Duodenal mucosa (tissue), 2 donors: ENCODE measurements around the gene VIL1.

Experiments
- H3K27ac ChIP-seq: one replicate; pipeline ENCODE4 v1.7.0; 2013; ENCODE audit warnings: low read depth, low read length
- H3K27me3 ChIP-seq, 2 donors: one replicate each; pipeline ENCODE4 v1.7.0; 2013; ENCODE audit warnings: low read length in 2 of 2, control low read depth in 1 of 2; ENCODE audit not compliant: insufficient read depth in 2 of 2, control insufficient read depth in 1 of 2
- H3K36me3 ChIP-seq, 2 donors: one replicate each; pipeline ENCODE4 v1.7.0; 2013; ENCODE audit warnings: low read length in 2 of 2, control low read depth in 1 of 2; ENCODE audit not compliant: insufficient read depth in 2 of 2, control insufficient read depth in 1 of 2
- H3K4me1 ChIP-seq, 2 donors: one replicate each; pipeline ENCODE4 v1.7.0; 2013; ENCODE audit warnings: low read length in 2 of 2, control low read depth in 1 of 2; ENCODE audit not compliant: insufficient read depth in 2 of 2, control insufficient read depth in 1 of 2
- H3K4me3 ChIP-seq, 2 donors: one replicate each; pipeline ENCODE4 v1.7.0; 2013; ENCODE audit warnings: low read length in 2 of 2, low read depth in 1 of 2
- H3K9ac ChIP-seq, 2 donors: one replicate each; pipeline ENCODE4 v1.7.0; 2013; ENCODE audit warnings: low read length in 2 of 2, low read depth in 1 of 2
- H3K9me3 ChIP-seq, 2 donors: one replicate each; pipeline ENCODE4 v1.7.0; 2013; ENCODE audit warnings: low read length in 2 of 2, control low read depth in 1 of 2; ENCODE audit not compliant: control insufficient read depth in 1 of 2

The VIL1 gene

DNA sequence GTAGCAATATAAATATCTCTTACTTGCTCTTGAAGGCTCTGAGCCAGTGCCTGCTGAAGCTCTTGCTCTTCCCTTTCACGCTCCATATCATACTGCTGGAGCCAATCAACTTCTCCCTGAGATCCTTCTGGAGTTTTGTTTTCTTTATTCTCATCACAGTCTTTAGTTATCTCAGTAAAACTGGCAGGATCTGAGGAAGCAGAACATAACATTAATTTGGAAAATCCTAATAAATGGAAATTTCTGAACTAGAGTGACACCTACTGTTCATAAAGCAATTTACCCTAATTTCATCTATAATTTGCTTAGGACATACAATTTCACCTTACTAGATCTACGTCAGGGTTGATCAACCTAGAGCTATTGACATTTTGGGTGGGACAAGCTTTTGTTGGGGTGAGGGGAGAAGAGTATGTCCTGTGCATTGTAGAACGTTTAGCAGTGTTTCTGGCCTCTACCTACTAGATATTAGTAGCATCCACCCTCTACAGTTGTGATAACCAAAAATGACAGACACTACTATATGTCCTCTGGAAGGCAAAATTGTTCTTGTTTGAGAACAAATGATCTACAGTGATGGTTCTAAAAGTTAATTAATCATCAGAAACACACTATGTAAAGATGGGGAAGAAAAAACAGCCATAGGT, 47.2 kb downstream of the VIL1 start:
- H3K36me3 ChIP-seq: peaks cover 0 to 17% of the 10 kb centered on the region in 2 donors
- no peak overlapping the region for H3K9ac ChIP-seq
- peaks cover 0 to 8% of the 10 kb centered on the region in 2 donors for H3K4me1 ChIP-seq
- no peaks in the 10 kb centered on the region for H3K9me3 ChIP-seq
- H3K27me3 ChIP-seq: no peaks in the 10 kb centered on the region
- no peak overlapping the region for H3K27ac ChIP-seq
- H3K4me3 ChIP-seq: no peak overlapping the region

DNA sequence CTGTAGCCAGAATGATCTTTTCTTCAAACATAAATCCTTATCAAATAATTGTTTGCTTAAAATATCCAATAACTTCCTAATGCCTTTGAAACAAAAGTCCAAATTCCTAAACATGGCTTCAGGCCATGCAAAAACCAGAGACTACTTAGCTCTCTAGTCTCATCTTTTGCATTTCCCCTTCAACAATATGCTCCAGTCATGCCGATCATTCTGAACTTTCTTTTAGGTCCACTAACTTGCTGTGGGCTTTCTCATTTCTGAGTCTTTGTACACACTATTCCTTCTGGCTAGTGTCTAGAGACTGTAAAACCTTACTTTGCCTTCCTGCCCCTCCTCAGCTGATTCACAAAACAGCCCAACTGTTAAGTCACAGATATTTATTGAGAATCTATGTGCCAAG, 51.5 kb downstream of the VIL1 start:
- H3K36me3 ChIP-seq: peaks cover 0 to 19% of the 10 kb centered on the region in 2 donors
- H3K9me3 ChIP-seq: no peaks in the 10 kb centered on the region
- no peak overlapping the region for H3K9ac ChIP-seq
- no peak overlapping the region for H3K27ac ChIP-seq
- no peak overlapping the region for H3K4me3 ChIP-seq
- H3K4me1 ChIP-seq: peaks cover 0 to 8% of the 10 kb centered on the region in 2 donors
- H3K27me3 ChIP-seq: no peaks in the 10 kb centered on the region

DNA sequence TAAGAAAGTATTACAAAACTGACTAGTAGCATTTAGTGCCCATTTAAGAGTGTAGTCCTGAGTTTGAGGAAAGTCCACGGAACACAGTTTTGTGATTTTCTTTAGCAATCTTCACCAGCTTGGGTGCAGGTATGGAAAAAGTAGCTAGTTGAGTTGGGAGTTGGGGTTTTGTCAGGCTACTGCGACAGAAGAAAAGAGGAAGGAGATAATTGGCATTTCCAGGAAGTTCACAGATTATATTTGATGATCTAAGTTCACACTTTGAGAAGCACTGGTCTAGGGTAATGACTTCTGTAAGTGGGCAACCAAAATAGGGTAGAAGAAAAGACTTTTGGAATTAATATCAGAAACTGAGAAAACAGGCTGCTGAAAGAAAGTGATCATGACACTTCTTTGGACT, 52.1 kb downstream of the VIL1 start:
- Histone ChIP-seq H3K27me3 (no peaks in the 10 kb centered on the region), H3K36me3 (peaks cover 0 to 19% of the 10 kb centered on the region in 2 donors), H3K9ac (no peak overlapping the region), H3K4me3 (no peak overlapping the region), H3K4me1 (peaks cover 0 to 8% of the 10 kb centered on the region in 2 donors), H3K9me3 (no peaks in the 10 kb centered on the region), H3K27ac (no peak overlapping the region)

DNA sequence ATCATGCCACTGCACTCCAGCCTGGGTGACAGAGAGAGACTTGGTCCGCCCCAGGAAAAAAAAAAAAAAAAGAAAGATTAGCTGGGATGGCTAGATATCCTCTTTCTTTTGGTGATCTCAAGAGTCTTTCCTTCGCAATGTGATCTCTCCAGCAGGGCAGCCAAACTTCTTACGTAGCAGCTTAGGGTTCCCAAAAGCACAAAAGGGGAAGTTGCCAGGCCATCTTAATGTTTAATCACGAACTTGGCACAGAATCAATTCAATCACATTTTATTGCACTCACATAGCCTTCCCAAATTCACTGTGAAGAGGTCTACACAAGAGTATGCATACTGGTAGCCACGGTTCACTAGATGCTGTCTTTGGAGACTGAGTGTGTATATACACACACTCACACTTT, 53.1 kb downstream of the VIL1 start:
- peaks cover 0 to 8% of the 10 kb centered on the region in 2 donors for H3K4me1 ChIP-seq
- no peak overlapping the region for H3K4me3 ChIP-seq
- H3K27ac ChIP-seq: no peak overlapping the region
- peaks cover 0 to 19% of the 10 kb centered on the region in 2 donors for H3K36me3 ChIP-seq
- H3K9me3 ChIP-seq: no peaks in the 10 kb centered on the region
- no peaks in the 10 kb centered on the region for H3K27me3 ChIP-seq
- H3K9ac ChIP-seq: no peak overlapping the region

DNA sequence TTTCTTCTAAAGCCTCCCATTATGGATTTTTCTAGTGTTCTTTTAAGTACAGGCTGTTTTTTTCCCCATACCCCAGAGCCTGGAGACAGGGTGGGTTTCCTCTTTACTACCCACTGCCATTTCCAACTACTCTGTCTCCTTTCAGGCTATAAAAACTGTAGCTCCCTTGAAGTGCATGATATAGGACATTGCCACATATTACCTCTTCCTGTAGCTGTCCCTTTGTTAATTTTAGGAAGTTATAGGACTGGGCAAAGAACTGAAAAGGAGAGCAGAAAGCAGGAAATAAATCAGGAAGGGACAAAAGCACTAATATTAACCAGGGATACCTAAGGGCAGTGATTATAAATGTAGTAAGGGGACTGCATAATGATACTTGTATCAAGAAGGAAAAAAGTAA, 54.1 kb downstream of the VIL1 start:
- Histone ChIP-seq H3K4me1 (peaks cover 0 to 8% of the 10 kb centered on the region in 2 donors), H3K9ac (no peak overlapping the region), H3K27ac (no peak overlapping the region), H3K9me3 (no peaks in the 10 kb centered on the region), H3K27me3 (no peaks in the 10 kb centered on the region), H3K36me3 (peaks cover 0 to 19% of the 10 kb centered on the region in 2 donors), H3K4me3 (no peak overlapping the region)

DNA sequence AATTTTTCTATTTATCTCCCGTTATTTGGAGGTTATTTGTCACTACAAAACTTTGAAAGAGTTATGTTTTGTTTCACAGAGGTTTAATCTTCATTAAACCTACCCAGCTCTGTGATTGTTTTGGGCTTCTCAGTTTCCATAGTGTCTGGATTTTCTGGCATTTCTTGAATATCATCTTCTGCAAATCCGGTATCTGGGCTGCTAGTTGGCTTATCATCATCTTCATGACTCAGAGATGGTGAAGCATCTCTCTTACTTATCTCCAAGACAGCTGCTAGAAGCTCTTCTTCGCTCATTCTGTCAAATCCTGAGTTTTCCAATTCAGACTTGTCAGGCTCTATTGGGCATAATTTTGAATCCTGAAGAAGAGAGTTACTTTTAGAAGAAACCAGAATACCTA, 55.6 kb downstream of the VIL1 start:
- peaks cover 0 to 8% of the 10 kb centered on the region in 2 donors for H3K4me1 ChIP-seq
- H3K9ac ChIP-seq: no peak overlapping the region
- no peaks in the 10 kb centered on the region for H3K9me3 ChIP-seq
- H3K36me3 ChIP-seq: peaks cover 0 to 16% of the 10 kb centered on the region in 2 donors
- H3K27me3 ChIP-seq: no peaks in the 10 kb centered on the region
- no peak overlapping the region for H3K27ac ChIP-seq
- no peak overlapping the region for H3K4me3 ChIP-seq

DNA sequence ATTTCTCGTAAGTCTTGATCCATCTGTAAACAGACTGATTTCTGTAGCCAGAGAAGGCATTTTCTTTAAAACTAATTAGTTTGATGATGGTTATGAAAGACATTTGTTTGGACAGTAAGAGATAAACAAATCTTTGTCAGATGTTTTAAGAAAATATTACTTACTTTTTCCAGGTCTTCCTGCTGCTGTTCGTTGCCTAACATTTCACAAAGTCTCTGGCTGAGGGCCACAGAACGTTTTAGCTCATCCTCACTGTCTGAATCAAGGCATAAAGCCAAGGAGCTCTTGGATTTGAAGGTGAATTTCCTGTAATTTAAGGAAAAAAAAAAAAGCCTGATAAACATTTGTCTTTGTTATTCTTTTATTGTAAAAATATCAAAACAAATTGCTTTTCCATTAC, 57.8 kb downstream of the VIL1 start:
- no peak overlapping the region for H3K27ac ChIP-seq
- no peak overlapping the region for H3K9ac ChIP-seq

DNA sequence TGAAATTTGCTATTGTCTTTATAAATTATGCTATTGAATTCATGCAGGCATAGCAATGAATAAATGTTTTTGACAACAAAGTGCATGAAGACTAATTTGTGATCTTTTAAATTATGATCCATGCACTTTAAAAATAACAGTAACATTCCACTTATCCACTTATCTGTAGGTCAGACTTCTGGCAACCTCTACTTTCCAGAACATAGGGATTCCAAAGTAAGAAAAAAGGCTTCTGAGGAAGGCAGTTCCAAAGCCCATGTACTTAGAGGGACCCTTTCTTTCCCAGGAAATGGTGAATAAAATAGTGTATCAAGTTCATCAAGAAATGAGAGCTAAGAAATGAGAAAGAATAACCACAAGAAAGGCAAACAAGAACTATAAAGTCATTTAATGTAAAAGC, 58.3 kb downstream of the VIL1 start:
- Histone ChIP-seq H3K9ac (no peak overlapping the region), H3K4me1 (no peaks in the 10 kb centered on the region), H3K4me3 (no peak overlapping the region), H3K27me3 (no peaks in the 10 kb centered on the region), H3K27ac (no peak overlapping the region), H3K36me3 (peaks cover 16 to 30% of the 10 kb centered on the region in 2 donors), H3K9me3 (no peaks in the 10 kb centered on the region)

More for the DNA sequence above, 57.8 kb downstream of the VIL1 start:
- Histone ChIP-seq H3K36me3 (peaks cover 11 to 29% of the 10 kb centered on the region in 2 donors), H3K4me3 (no peak overlapping the region), H3K4me1 (no peaks in the 10 kb centered on the region), H3K27me3 (no peaks in the 10 kb centered on the region), H3K9me3 (no peaks in the 10 kb centered on the region)

DNA sequence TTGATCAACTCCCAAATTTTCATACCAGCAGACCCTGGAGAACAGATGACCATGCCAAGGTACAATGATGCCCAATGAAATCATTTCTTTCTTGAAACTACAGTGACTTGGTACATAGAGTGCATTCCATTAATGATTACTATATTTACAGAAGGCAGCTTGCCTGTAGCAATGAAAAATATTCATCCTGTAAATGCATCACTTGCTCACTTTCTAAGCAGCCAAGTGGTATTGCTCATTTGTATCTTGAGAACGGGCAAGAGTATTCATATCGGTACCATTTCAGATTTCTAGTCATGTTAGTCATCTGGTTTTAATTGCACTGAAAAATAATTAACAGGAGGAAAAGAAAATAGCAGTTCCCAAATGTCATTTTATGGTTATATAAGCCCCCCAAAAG, 59.6 kb downstream of the VIL1 start:
- H3K9ac ChIP-seq: no peak overlapping the region
- H3K4me3 ChIP-seq: no peak overlapping the region
- peaks cover 16 to 26% of the 10 kb centered on the region in 2 donors for H3K36me3 ChIP-seq
- no peaks in the 10 kb centered on the region for H3K4me1 ChIP-seq
- no peak overlapping the region for H3K27ac ChIP-seq
- no peaks in the 10 kb centered on the region for H3K9me3 ChIP-seq
- no peaks in the 10 kb centered on the region for H3K27me3 ChIP-seq

DNA sequence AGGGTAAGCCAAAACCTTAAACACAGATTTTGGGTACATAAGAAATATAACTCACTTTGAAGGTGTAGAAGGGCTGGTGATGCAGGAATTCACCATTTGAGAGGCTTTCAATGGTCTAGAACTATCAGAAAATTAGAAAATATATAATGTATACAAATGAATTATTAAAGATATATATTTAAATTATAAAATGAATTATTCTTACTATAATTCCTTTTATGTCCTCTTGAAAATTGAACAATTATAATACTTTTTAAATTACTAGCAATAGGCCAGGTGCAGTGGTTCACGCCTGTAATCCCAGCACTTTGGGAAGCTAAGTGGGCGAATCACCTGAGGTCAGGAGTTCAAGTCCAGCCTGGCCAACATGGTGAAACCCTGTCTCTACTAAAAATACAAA, 60.7 kb downstream of the VIL1 start:
- H3K27ac ChIP-seq: no peak overlapping the region
- H3K9ac ChIP-seq: no peak overlapping the region
- no peaks in the 10 kb centered on the region for H3K27me3 ChIP-seq
- H3K9me3 ChIP-seq: no peaks in the 10 kb centered on the region
- peaks cover 16 to 24% of the 10 kb centered on the region in 2 donors for H3K36me3 ChIP-seq
- H3K4me1 ChIP-seq: no peaks in the 10 kb centered on the region
- no peak overlapping the region for H3K4me3 ChIP-seq
